ENCODE measurements around the gene ITPR3.
A peak's percentile ranks its signal among the peaks of the same experiment; 100 is the strongest.

GRCh38 chr6:33633462-33634158 is 12.5 kb downstream of the ITPR3 start:
- peak; percentile 34 to 73 for TF ChIP-seq POLR2A (IDR thresholded peaks at IDR 0.05)
- TF ChIP-seq, protein P1, sequence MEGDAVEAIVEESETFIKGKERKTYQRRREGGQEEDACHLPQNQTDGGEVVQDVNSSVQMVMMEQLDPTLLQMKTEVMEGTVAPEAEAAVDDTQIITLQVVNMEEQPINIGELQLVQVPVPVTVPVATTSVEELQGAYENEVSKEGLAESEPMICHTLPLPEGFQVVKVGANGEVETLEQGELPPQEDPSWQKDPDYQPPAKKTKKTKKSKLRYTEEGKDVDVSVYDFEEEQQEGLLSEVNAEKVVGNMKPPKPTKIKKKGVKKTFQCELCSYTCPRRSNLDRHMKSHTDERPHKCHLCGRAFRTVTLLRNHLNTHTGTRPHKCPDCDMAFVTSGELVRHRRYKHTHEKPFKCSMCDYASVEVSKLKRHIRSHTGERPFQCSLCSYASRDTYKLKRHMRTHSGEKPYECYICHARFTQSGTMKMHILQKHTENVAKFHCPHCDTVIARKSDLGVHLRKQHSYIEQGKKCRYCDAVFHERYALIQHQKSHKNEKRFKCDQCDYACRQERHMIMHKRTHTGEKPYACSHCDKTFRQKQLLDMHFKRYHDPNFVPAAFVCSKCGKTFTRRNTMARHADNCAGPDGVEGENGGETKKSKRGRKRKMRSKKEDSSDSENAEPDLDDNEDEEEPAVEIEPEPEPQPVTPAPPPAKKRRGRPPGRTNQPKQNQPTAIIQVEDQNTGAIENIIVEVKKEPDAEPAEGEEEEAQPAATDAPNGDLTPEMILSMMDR (IDR thresholded peaks at IDR 0.05), result peak in 1 of 6 experiments; percentile 4

Measured in Peyer's patch (tissue), 4 donors.